NCI-H2107 (cell line): ENCODE measurements around the gene MYH2.

Experiments used
- DNase-seq: peaks from one replicate; lab custom pipeline; 2025; lab: John Stamatoyannopoulos, UW

MYH2 gene

DNA sequence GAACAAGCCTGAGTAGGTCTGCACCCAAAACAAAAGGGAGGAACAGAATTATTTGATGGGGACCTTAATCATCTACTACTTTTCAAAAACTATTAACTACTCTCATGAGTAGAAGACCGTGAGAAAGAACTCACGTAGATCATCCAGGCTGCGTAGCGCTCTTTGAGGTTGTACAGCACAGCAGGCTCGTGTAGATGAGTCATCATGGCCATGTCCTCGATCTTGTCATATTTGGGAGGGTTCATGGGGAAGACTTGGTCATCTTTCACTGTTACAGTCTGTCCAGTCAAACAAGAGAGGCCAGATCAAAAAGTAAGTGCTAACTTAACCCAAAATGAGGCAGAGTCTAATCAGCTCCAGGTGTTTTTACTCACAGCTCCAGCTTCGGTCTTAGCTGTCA is 33.4 kb downstream of the MYH2 start:
- DNase-seq = no peak

DNA sequence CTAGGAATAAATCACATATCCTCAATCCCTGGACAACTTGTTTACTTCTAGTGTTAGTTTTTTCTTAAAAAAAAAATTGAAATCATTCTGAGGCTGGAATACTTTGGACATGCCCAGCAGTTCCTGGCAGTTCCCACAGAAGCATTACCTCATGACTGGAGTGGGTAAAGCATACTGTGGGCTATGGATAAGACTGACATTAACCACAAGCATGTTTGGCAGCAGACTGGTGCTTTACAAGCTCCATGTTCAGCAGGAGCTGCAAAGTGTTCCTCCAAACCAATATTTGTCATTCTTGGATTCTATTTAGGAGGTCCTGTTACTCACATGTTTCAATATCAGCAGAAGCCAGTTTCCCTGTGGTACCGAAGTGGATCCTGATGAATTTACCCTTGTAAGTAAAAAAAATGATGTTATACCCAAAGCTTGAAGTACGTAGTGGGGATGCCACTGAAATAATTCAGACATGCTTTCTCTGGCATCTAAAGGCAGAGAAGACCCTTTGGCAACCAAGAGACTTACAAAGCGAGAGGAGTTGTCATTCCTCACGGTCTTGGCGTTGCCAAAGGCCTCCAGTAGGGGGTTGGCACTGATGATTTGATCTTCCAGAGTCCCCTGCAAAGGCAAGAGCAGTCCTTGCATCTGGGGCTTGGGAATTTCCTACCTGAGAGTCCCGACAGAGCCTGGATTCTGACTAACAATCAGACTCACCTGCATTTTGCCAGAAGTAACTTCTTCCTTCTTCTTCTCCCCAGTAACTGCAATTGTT is 36.0 kb downstream of the MYH2 start:
- DNase-seq = no peak

DNA sequence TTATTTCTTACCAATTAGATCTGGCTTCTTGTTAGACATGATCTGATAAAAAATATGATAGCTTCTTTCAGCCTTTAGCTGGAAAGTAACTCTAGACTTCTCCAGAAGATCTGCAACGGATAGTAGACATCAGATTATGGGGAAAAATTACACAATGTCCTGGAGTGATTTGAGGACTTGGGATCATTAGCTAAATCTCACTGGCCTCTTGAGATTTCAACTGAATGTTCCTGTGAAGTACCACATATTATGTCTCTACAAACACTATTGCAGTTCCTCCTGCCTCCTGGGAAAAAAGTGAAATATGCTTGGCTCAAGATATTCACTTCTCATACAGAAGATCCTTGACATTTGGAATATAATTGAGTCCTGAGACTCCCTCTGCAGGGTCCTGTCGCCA is 36.6 kb downstream of the MYH2 start:
- DNase-seq = no peak

DNA sequence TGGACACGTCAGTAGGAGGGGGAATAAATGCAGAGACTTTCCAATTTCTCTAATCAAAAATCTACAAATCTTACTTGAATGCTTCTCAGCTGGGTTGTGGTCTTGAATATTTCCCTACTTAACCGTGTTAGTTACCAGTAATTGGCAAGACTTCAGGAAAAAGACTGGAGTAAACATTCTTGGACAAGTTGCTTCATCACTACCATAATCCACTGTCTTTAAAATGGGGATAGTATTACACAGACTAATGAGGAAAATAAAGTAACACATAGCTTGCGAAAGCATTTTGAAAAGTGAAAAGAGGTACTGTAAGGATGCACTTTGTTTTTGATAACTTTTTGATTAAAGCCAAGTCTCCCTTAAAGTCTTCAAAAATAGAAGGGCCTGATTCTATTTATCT is 49.5 kb downstream of the MYH2 start:
- DNase-seq = no peak

DNA sequence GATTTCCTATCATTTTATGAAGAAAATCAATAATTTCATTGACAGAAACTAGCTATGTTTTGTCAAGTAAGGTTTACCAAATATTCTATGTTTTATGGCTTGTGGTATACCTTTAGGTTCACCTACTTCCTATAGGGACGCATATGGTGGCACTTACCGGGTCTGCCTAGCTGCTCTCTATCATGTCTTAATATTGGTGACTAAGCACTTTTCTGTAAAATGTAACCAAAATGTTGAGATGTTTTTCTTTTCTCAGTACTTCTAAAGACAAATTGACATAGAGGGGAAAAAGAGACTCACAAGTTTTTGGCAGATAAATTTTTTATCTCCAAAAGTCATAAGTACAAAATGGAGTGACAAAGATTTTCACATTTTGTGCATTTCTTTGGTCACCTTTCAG is 57.5 kb downstream of the MYH2 start:
- no peak for DNase-seq

DNA sequence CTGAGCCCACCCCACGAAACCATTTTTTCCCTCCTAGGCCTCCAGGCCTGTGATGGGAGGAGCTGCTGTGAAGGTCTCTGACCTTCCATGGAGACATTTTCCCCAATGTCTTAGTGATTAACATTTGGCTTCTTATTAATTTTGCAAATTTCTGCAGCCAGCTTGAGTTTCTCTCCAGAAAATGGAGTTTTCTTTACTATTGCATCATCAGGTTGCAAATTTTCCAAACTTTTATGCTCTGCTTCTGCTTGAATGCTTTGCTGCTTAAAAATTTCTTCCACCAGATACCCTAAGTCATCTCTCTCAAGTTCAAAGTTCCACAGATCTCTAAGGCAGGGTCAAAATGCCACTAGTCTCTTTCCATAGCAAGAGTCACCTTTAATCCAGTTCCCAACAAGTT is 67.2 kb downstream of the MYH2 start:
- DNase-seq = no peak

DNA sequence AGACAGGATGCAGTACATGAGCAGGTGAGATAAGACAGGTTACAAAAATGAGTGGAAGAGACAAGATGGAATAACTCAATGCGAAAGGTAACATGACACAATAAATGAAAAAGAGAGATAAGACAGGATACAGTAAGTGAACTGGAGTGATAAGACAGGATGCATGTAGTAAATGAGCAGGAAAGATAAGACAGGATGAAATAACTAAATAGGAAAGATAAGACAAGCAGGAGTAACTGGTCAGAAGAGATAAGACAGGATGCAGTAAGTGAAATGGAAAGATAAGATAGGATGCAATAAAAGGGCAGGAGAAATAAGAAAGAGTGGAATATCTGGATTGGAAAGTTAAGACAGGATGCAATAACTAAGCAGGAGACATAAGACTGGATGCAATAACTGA is 71.8 kb downstream of the MYH2 start:
- DNase-seq = no peak

DNA sequence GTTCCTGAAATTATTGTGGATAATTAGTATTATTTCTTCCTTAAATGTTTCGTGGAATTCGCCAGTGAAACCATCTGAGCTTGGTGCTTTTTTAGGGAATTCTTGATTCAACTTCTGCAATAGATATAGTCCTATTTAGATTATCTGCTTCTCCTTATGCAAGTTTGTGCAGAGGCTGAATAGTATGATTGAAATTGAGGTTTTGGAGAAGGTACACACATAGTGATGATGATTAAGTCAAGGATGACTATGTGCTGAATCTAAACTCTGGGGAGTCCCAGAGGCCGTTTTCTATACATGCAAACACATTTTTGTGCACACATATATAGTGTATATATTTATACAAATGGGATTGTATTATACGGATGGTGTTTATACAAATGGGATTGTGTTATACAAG is 74.9 kb downstream of the MYH2 start:
- no peak for DNase-seq

DNA sequence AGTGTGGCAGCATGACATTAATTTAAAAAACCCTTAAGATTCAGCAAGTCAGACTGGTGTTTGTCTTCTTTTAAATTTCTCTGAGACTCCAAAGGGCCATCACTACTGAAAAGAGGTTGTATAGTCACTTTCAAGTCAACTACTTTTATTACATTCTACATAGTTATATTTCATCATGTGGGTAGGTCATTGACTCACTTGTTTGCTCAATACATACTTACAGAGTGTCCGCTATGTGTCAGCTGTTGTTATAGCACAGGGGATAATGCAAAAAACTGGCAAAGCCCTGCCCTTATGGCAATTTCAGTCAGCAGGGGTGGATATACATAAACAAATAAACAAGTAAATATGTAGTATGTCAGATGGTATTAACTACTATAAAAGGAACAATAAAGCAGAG is 77.6 kb downstream of the MYH2 start:
- no peak for DNase-seq
